GM23338 (cell line): ENCODE data around the gene MAPK14. TPM values are rescaled to one million over a fixed set of nuclear protein-coding genes. Genes with fewer than 3 reads are reported as not detected.
"Not testable (repeated sequence)": the region's sequence is repeated elsewhere in the genome, so short reads cannot be mapped to it uniquely, and the experiment has no call there.

Source experiments
- ATAC-seq: fragments of 200-7000 bp; cut with Tn5 transposase; 3 replicates; pipeline ENCODE4 v1.9.1; 2020
- DNase-seq: peaks from one replicate; pipeline ENCODE4 v3.0.0-alpha.2; 2015; ENCODE audit warnings: low spot score
- H2AFZ ChIP-seq: fragments of 200-600 bp; sonication (generic); 2 replicates; pipeline ENCODE4 v1.8.0; 2016; ENCODE audit warnings: antibody characterized with exemption, mild to moderate bottlenecking, moderate library complexity
- H3F3A ChIP-seq: fragments of 200-600 bp; sonication (generic); replicated peaks from 2 replicates; pipeline ENCODE4 v1.8.0; 2017; ENCODE audit warnings: antibody characterized with exemption, mixed run types, low read depth
- H3K27ac ChIP-seq: fragments of 200-600 bp; sonication (generic); 2 replicates; pipeline ENCODE4 v1.6.1; 2016; ENCODE audit warnings: low read depth
- H3K27me3 ChIP-seq: fragments of 200-600 bp; sonication (generic); 2 replicates; pipeline ENCODE4 v1.8.0; 2016; ENCODE audit warnings: mild to moderate bottlenecking, mixed run types, moderate library complexity; ENCODE audit not compliant: insufficient read depth
- H3K36me3 ChIP-seq: fragments of 200-600 bp; sonication (generic); 2 replicates; pipeline ENCODE4 v1.8.0; 2016; ENCODE audit warnings: mild to moderate bottlenecking; ENCODE audit not compliant: insufficient read depth
- H3K4me1 ChIP-seq: fragments of 200-600 bp; sonication (generic); 2 replicates; pipeline ENCODE4 v1.8.0; 2016; ENCODE audit warnings: mild to moderate bottlenecking, moderate library complexity; ENCODE audit not compliant: insufficient read depth
- H3K4me2 ChIP-seq: fragments of 200-600 bp; sonication (generic); 2 replicates; pipeline ENCODE4 v1.7.1; 2017; ENCODE audit warnings: mixed run types
- H3K4me3 ChIP-seq: fragments of 200-600 bp; sonication (generic); 2 replicates; pipeline ENCODE4 v1.6.1; 2016; ENCODE audit warnings: mixed run types
- H3K79me2 ChIP-seq: fragments of 200-600 bp; sonication (generic); replicated peaks from 2 replicates; pipeline ENCODE4 v1.8.0; 2017; ENCODE audit warnings: mild to moderate bottlenecking; ENCODE audit not compliant: insufficient read depth
- H3K9me2 ChIP-seq: fragments of 200-600 bp; sonication (generic); 2 replicates; pipeline ENCODE4 v1.8.0; 2017; ENCODE audit not compliant: insufficient read depth
- H4K20me1 ChIP-seq: fragments of 200-600 bp; sonication (generic); replicated peaks from 2 replicates; pipeline ENCODE4 v1.8.0; 2017; ENCODE audit warnings: mild to moderate bottlenecking; ENCODE audit not compliant: insufficient read depth
- H3K27ac Mint-ChIP-seq: 2 replicates; pipeline ENCODE4 v1.8.0; 2020; ENCODE audit warnings: inconsistent platforms, mild to moderate bottlenecking, moderate library complexity, mixed read lengths
- H3K27me3 Mint-ChIP-seq: 3 replicates; pipeline ENCODE4 v1.8.0; 2022; ENCODE audit warnings: low read depth, mild to moderate bottlenecking, moderate library complexity, mixed read lengths, inconsistent platforms; ENCODE audit not compliant: insufficient read depth, poor library complexity
- H3K36me3 Mint-ChIP-seq: 3 replicates; pipeline ENCODE4 v1.8.0; 2021; ENCODE audit warnings: low read depth, mild to moderate bottlenecking, inconsistent platforms, moderate library complexity, mixed read lengths
- H3K4me1 Mint-ChIP-seq: 3 replicates; pipeline ENCODE4 v1.8.0; 2020; ENCODE audit warnings: mild to moderate bottlenecking, inconsistent platforms, mixed read lengths
- H3K4me3 Mint-ChIP-seq: 3 replicates; pipeline ENCODE4 v1.8.0; 2021; ENCODE audit warnings: moderate library complexity, mild to moderate bottlenecking, inconsistent platforms, mixed read lengths
- H3K9me3 Mint-ChIP-seq: 3 replicates; pipeline ENCODE4 v1.8.0; 2020; ENCODE audit warnings: moderate library complexity, mild to moderate bottlenecking, inconsistent platforms, mixed read lengths
- CREB1 ChIP-seq: fragments of 250-450 bp; sonication (Bioruptor Pico); IDR thresholded peaks from 2 replicates; pipeline ENCODE4 v1.5.0; 2020; ENCODE audit warnings: low read depth, mild to moderate bottlenecking, moderate library complexity
- EZH2phosphoT487 ChIP-seq: fragments of 200-600 bp; sonication (generic); IDR thresholded peaks from one replicate; pipeline ENCODE4 v1.8.1; 2018; ENCODE audit warnings: antibody characterized with exemption; ENCODE audit not compliant: unreplicated experiment
- JUNB ChIP-seq: IDR thresholded peaks from one replicate; pipeline ENCODE4 v1.6.1; 2016; ENCODE audit warnings: antibody characterized with exemption; ENCODE audit not compliant: unreplicated experiment
- NANOG ChIP-seq: IDR thresholded peaks from 2 replicates; pipeline ENCODE4 v1.6.1; 2016; ENCODE audit warnings: antibody characterized with exemption, borderline replicate concordance
- STAT1 ChIP-seq: IDR thresholded peaks from one replicate; pipeline ENCODE4 v1.6.1; 2016; ENCODE audit warnings: antibody characterized with exemption; ENCODE audit not compliant: unreplicated experiment
- ZNF331 ChIP-seq: fragments of 250-450 bp; sonication (Bioruptor Pico); IDR thresholded peaks from 2 replicates; pipeline ENCODE4 v1.5.0; 2020; ENCODE audit warnings: low read depth, mild to moderate bottlenecking, moderate library complexity
- polyA plus RNA-seq: library from polyadenylated mRNA; unstranded; fragments of >200 nt; fragmentation: Nextera tagmentation; extraction: Ambion mirVana; gene quantifications from 2 replicates; pipeline ENCODE4 v1.2.1, GENCODE V29; 2016
- total RNA-seq: library from RNA; depleted of rRNA; stranded (reverse); fragments of >200 nt; shearing (Covaris generic); gene quantifications from 2 replicates; pipeline ENCODE4 v1.2.3, GENCODE V29; 2014
- TF ChIP-seq, protein P1 (sequence below): IDR thresholded peaks from one replicate; pipeline ENCODE4 v1.6.1; 2018; ENCODE audit warnings: antibody characterized with exemption; ENCODE audit not compliant: unreplicated experiment
- TF ChIP-seq, protein P2 (sequence below), 2 experiments: fragments of 200-600 bp in 1 of 2; sonication (generic) in 1 of 2; conservative IDR thresholded peaks; 2 replicates each; pipeline versions ENCODE4 v1.5.1 to v1.6.1; 2016 to 2017; ENCODE audit warnings: antibody characterized with exemption in 2 of 2, low read depth in 2 of 2, mild to moderate bottlenecking in 2 of 2, moderate library complexity in 1 of 2
- TF ChIP-seq, protein P3 (sequence below): fragments of 250-450 bp; sonication (Bioruptor Pico); IDR thresholded peaks from 2 replicates; pipeline ENCODE4 v1.5.0; 2020; ENCODE audit warnings: mild to moderate bottlenecking, moderate library complexity
- TF ChIP-seq, protein P4 (sequence below): IDR thresholded peaks from 2 replicates; pipeline ENCODE4 v1.6.1; 2016; ENCODE audit warnings: antibody characterized with exemption

MAPK14 gene
- total and polyA plus RNA-seq, 2 experiments from 2014 or later = 8.8 to 44.5 TPM

DNA sequence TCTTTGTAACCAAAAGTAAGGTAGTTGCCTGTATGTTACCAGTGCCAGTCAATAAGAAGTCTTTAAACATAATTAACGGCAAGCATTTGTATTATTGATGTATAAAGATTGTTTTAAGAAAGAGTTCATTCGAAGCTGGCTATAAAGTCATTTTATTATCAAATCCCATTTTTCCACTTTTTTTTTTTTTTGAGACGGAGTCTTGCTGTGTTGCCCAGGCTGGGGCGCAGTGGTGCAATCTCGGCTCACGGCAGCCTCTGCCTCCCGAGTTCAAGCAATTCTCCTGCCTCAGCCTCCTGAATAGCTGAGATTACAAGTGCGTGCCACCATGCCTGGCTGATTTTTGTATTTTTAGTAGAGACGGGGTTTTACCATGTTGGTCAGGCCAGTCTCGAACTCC, 5.5 kb downstream of the MAPK14 start:
- H3K4me2 ChIP-seq, DNase-seq, H3K4me3 Mint-ChIP-seq, H3K27ac Mint-ChIP-seq, H3K27me3 Mint-ChIP-seq, H3K9me3 Mint-ChIP-seq, H3K36me3 ChIP-seq, H3F3A ChIP-seq, ATAC-seq, H3K9me2 ChIP-seq, H3K27ac ChIP-seq, H3K36me3 Mint-ChIP-seq, H3K27me3 ChIP-seq, H2AFZ ChIP-seq, H3K4me3 ChIP-seq: not testable (repeated sequence)
- H3K79me2 ChIP-seq = peaks cover 99% of the 10 kb centered on the region
- H3K4me1 Mint-ChIP-seq = peaks cover 22% of the 10 kb centered on the region
- peaks cover 18% of the 10 kb centered on the region for H3K4me1 ChIP-seq
- H4K20me1 ChIP-seq = peaks cover 15% of the 10 kb centered on the region

DNA sequence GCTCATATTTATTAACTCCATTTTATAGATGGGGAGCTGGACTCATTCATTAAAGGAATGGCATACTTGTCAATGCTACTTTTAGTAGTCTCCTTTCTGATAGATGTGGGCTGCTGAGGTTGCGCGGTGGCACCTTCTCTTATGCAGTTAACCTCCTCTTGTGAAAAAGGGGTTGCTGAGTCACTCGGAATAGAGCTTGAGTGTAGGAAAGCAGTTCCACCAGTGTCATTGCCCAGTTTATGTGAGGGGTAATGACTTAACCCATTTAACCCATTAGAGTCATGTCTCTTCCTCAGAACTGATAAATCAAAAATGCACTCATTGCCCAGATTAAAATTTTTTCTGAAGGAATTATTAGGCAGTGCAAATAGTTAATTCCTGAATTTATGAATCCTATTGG, 6.3 kb downstream of the MAPK14 start:
- Histone ChIP-seq H3K27ac (no peak overlapping the region), H3K9me2 (no peaks in the 10 kb centered on the region), H3K27me3 (no peaks in the 10 kb centered on the region), H4K20me1 (peaks cover 21% of the 10 kb centered on the region), H3K79me2 (peaks cover 100% of the 10 kb centered on the region), H2AFZ (no peak overlapping the region), H3K36me3 (no peaks in the 10 kb centered on the region), H3K4me1 (peaks cover 20% of the 10 kb centered on the region), H3K4me2 (peak overlapping the region; percentile 56), H3K4me3 (peak overlapping the region; percentile 12; the same call in 1 of the 2 replicates), H3F3A (no peaks in the 10 kb centered on the region)
- Mint-ChIP-seq H3K4me1 (peaks cover 19% of the 10 kb centered on the region), H3K36me3 (peaks cover 4% of the 10 kb centered on the region; the same call in 1 of the 3 replicates), H3K27ac (no peak overlapping the region), H3K4me3 (no peak overlapping the region), H3K9me3 (no peaks in the 10 kb centered on the region), H3K27me3 (no peaks in the 10 kb centered on the region)
- DNase-seq = no peak
- ATAC-seq = no peak
- TF ChIP-seq, protein P1, sequence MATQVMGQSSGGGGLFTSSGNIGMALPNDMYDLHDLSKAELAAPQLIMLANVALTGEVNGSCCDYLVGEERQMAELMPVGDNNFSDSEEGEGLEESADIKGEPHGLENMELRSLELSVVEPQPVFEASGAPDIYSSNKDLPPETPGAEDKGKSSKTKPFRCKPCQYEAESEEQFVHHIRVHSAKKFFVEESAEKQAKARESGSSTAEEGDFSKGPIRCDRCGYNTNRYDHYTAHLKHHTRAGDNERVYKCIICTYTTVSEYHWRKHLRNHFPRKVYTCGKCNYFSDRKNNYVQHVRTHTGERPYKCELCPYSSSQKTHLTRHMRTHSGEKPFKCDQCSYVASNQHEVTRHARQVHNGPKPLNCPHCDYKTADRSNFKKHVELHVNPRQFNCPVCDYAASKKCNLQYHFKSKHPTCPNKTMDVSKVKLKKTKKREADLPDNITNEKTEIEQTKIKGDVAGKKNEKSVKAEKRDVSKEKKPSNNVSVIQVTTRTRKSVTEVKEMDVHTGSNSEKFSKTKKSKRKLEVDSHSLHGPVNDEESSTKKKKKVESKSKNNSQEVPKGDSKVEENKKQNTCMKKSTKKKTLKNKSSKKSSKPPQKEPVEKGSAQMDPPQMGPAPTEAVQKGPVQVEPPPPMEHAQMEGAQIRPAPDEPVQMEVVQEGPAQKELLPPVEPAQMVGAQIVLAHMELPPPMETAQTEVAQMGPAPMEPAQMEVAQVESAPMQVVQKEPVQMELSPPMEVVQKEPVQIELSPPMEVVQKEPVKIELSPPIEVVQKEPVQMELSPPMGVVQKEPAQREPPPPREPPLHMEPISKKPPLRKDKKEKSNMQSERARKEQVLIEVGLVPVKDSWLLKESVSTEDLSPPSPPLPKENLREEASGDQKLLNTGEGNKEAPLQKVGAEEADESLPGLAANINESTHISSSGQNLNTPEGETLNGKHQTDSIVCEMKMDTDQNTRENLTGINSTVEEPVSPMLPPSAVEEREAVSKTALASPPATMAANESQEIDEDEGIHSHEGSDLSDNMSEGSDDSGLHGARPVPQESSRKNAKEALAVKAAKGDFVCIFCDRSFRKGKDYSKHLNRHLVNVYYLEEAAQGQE = no peak
- no peak for TF ChIP-seq CREB1
- TF ChIP-seq EZH2phosphoT487 = no peak
- TF ChIP-seq, protein P2, sequence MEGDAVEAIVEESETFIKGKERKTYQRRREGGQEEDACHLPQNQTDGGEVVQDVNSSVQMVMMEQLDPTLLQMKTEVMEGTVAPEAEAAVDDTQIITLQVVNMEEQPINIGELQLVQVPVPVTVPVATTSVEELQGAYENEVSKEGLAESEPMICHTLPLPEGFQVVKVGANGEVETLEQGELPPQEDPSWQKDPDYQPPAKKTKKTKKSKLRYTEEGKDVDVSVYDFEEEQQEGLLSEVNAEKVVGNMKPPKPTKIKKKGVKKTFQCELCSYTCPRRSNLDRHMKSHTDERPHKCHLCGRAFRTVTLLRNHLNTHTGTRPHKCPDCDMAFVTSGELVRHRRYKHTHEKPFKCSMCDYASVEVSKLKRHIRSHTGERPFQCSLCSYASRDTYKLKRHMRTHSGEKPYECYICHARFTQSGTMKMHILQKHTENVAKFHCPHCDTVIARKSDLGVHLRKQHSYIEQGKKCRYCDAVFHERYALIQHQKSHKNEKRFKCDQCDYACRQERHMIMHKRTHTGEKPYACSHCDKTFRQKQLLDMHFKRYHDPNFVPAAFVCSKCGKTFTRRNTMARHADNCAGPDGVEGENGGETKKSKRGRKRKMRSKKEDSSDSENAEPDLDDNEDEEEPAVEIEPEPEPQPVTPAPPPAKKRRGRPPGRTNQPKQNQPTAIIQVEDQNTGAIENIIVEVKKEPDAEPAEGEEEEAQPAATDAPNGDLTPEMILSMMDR (conservative IDR thresholded peaks at IDR 0.05; ENCODE audit: low read depth in 2 of 2) = no peak
- TF ChIP-seq, protein P3, sequence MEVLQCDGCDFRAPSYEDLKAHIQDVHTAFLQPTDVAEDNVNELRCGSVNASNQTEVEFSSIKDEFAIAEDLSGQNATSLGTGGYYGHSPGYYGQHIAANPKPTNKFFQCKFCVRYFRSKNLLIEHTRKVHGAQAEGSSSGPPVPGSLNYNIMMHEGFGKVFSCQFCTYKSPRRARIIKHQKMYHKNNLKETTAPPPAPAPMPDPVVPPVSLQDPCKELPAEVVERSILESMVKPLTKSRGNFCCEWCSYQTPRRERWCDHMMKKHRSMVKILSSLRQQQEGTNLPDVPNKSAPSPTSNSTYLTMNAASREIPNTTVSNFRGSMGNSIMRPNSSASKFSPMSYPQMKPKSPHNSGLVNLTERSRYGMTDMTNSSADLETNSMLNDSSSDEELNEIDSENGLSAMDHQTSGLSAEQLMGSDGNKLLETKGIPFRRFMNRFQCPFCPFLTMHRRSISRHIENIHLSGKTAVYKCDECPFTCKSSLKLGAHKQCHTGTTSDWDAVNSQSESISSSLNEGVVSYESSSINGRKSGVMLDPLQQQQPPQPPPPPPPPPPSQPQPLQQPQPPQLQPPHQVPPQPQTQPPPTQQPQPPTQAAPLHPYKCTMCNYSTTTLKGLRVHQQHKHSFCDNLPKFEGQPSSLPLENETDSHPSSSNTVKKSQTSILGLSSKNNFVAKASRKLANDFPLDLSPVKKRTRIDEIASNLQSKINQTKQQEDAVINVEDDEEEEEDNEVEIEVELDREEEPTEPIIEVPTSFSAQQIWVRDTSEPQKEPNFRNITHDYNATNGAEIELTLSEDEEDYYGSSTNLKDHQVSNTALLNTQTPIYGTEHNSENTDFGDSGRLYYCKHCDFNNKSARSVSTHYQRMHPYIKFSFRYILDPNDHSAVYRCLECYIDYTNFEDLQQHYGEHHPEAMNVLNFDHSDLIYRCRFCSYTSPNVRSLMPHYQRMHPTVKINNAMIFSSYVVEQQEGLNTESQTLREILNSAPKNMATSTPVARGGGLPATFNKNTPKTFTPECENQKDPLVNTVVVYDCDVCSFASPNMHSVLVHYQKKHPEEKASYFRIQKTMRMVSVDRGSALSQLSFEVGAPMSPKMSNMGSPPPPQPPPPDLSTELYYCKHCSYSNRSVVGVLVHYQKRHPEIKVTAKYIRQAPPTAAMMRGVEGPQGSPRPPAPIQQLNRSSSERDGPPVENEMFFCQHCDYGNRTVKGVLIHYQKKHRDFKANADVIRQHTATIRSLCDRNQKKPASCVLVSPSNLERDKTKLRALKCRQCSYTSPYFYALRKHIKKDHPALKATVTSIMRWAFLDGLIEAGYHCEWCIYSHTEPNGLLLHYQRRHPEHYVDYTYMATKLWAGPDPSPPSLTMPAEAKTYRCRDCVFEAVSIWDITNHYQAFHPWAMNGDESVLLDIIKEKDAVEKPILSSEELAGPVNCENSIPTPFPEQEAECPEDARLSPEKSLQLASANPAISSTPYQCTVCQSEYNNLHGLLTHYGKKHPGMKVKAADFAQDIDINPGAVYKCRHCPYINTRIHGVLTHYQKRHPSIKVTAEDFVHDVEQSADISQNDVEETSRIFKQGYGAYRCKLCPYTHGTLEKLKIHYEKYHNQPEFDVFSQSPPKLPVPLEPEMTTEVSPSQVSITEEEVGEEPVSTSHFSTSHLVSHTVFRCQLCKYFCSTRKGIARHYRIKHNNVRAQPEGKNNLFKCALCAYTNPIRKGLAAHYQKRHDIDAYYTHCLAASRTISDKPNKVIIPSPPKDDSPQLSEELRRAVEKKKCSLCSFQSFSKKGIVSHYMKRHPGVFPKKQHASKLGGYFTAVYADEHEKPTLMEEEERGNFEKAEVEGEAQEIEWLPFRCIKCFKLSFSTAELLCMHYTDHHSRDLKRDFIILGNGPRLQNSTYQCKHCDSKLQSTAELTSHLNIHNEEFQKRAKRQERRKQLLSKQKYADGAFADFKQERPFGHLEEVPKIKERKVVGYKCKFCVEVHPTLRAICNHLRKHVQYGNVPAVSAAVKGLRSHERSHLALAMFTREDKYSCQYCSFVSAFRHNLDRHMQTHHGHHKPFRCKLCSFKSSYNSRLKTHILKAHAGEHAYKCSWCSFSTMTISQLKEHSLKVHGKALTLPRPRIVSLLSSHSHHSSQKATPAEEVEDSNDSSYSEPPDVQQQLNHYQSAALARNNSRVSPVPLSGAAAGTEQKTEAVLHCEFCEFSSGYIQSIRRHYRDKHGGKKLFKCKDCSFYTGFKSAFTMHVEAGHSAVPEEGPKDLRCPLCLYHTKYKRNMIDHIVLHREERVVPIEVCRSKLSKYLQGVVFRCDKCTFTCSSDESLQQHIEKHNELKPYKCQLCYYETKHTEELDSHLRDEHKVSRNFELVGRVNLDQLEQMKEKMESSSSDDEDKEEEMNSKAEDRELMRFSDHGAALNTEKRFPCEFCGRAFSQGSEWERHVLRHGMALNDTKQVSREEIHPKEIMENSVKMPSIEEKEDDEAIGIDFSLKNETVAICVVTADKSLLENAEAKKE (CRISPR knock-in tag) = no peak
- no peak for TF ChIP-seq ZNF331
- TF ChIP-seq, protein P4, sequence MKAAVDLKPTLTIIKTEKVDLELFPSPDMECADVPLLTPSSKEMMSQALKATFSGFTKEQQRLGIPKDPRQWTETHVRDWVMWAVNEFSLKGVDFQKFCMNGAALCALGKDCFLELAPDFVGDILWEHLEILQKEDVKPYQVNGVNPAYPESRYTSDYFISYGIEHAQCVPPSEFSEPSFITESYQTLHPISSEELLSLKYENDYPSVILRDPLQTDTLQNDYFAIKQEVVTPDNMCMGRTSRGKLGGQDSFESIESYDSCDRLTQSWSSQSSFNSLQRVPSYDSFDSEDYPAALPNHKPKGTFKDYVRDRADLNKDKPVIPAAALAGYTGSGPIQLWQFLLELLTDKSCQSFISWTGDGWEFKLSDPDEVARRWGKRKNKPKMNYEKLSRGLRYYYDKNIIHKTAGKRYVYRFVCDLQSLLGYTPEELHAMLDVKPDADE = no peak
- no peak for TF ChIP-seq STAT1
- no peak for TF ChIP-seq NANOG
- TF ChIP-seq JUNB = no peak
